ENCODE data around the gene LETM1. TPM values are rescaled to one million over a fixed set of nuclear protein-coding genes. Genes with fewer than 3 reads are reported as not detected.
A peak's percentile ranks its signal among the peaks of the same experiment; 100 is the strongest.

Gene LETM1
- total and polyA plus RNA-seq, 2 of the 8 experiments (the other 6 are each of a cell fraction or from before 2014, with no cell fraction given), result 19.8 to 50.1 TPM

GRCh38 chr4:1762264-1763010, 93.5 kb downstream of the LETM1 start:
- ChIA-PET POLR2A (ENCODE audit: partially characterized antibody) (interaction anchor here (1.0 to 1.9 kb wide), 2 partner anchors 10 to 30 kb away, joined by 3 to 5 read pairs; partner anchors contain the start of gene FGFR3), CTCF (ENCODE audit: partially characterized antibody) (interaction anchor here (52.9 to 71.2 kb wide), 2 partner anchors 3 to 26 kb away, joined by 2507 read pairs; partner anchors contain the start of gene FGFR3)
- no peaks in the 10 kb centered on the region for H3K79me2 ChIP-seq (ENCODE audit: control insufficient read depth in 1 of 2, insufficient read depth in 2 of 2, low read length in 2 of 2)
- H4K20me1 ChIP-seq (replicated peaks in 1 of 2; ENCODE audit: control insufficient read depth in 1 of 2, insufficient read depth in 2 of 2, low read length in 2 of 2), result no peaks in the 10 kb centered on the region
- no peak overlapping the region for H3K4me2 ChIP-seq (ENCODE audit: insufficient read depth in 1 of 2, low read depth in 2 of 2, low read length in 2 of 2)
- H3K9me3 ChIP-seq (ENCODE audit: insufficient read depth in 2 of 2, low read depth in 1 of 2, low read length in 1 of 2), result no peaks in the 10 kb centered on the region
- peak overlapping the region; percentile 60; the same call in 1 of the 2 replicates for H2BK5ac ChIP-seq (ENCODE audit: low read depth, low read length)
- no peak overlapping the region for H3K4ac ChIP-seq (replicated peaks; ENCODE audit: insufficient read length, low read depth, low read length)
- peaks cover 4% of the 10 kb centered on the region; the same call in 1 of the 2 replicates for H3K23me2 ChIP-seq (ENCODE audit: low read depth, low read length)
- no peak overlapping the region for H3K18ac ChIP-seq (ENCODE audit: extremely low read depth, low read length)
- H3K23ac ChIP-seq (ENCODE audit: insufficient read length), result no peak overlapping the region
- H4K91ac ChIP-seq (replicated peaks; ENCODE audit: insufficient read length, low read length), result peak overlapping the region; percentile 32
- WGBS, 2 experiments (ENCODE audit: extremely low coverage in 1 of 2, insufficient coverage in 1 of 2, insufficient read length in 1 of 2, insufficient replicate concordance in 2 of 2, low coverage in 1 of 2, low lambda C conversion rate in 2 of 2, missing lambda C conversion rate in 1 of 2), result 89% methylated on average over 18 of the region's 20 CpGs; no CpG with 5 or more reads in 1 of the 2 experiments
- DNase-seq (ENCODE audit: low read depth in 1 of 2, low spot score in 2 of 2) (no peak), FAIRE-seq (no peak)
- H3K27me3 ChIP-seq (replicated peaks in 1 of 4; ENCODE audit: control insufficient read depth in 3 of 4, extremely low read depth in 1 of 4, insufficient read depth in 3 of 4, low read length in 3 of 4), result peaks cover 0 to 3% (median 0%) of the 10 kb centered on the region in 4 experiments; a peak in 2 of 7 replicates
- H3K9ac ChIP-seq (replicated peaks in 1 of 4; ENCODE audit: extremely low read depth in 1 of 4, low read depth in 3 of 4, low read length in 3 of 4), result no peak overlapping the region
- peak overlapping the region; percentile 53; the same call in 1 of the 2 replicates for H2BK15ac ChIP-seq (ENCODE audit: low read length)
- no peak overlapping the region for H2BK20ac ChIP-seq (ENCODE audit: low read length)
- peak overlapping the region; percentile 82; the same call in 1 of the 2 replicates for H2AK5ac ChIP-seq (ENCODE audit: low read depth, low read length)
- no peak overlapping the region for H2BK120ac ChIP-seq (replicated peaks; ENCODE audit: low read depth, low read length)
- H3K14ac ChIP-seq (ENCODE audit: insufficient read length), result no peak overlapping the region
- H4K5ac ChIP-seq (ENCODE audit: insufficient read length, low read depth, low read length), result no peak overlapping the region
- H4K8ac ChIP-seq (ENCODE audit: extremely low read depth, insufficient read depth, low read length), result no peak overlapping the region; the same call in 1 of the 2 replicates
- no peaks in the 10 kb centered on the region for H3K36me3 ChIP-seq (ENCODE audit: control insufficient read depth in 2 of 4, insufficient read depth in 4 of 4, low read length in 3 of 4)
- no peaks in the 10 kb centered on the region for H3K79me1 ChIP-seq (ENCODE audit: low read depth, low read length)
- peak overlapping the region; percentile 90; the same call in 1 of the 2 replicates for H2BK12ac ChIP-seq (ENCODE audit: low read depth, low read length)
- H3K56ac ChIP-seq (replicated peaks; ENCODE audit: insufficient read length, low read depth, low read length), result no peak overlapping the region
- no peak overlapping the region for H2AFZ ChIP-seq (ENCODE audit: low read length)
- H3K4me3 ChIP-seq (ENCODE audit: extremely low read depth in 1 of 4, insufficient read depth in 2 of 4, low read depth in 3 of 4, low read length in 4 of 4), result no peak overlapping the region
- H3K27ac ChIP-seq (ENCODE audit: low read depth, low read length), result no peak overlapping the region
- peaks cover 0 to 24% (median 12%) of the 10 kb centered on the region in 4 experiments; a peak in 6 of 7 replicates for H3K4me1 ChIP-seq (replicated peaks in 1 of 4; ENCODE audit: control insufficient read depth in 3 of 4, insufficient read depth in 4 of 4, low read length in 3 of 4)
